H9 (cell line): ENCODE data around the gene ALDH5A1. TPM values are rescaled to one million over a fixed set of nuclear protein-coding genes. Genes with fewer than 3 reads are reported as not detected.

Experiments used
- DNase-seq: peaks from one replicate; pipeline ENCODE4 v3.0.0-alpha.2; 2017
- H2AFZ ChIP-seq: one replicate; pipeline ENCODE4 v1.6.1; 2013; ENCODE audit warnings: mild to moderate bottlenecking, low read length, control low read depth, moderate library complexity
- H2AK5ac ChIP-seq: 2 replicates; pipeline ENCODE4 v1.6.1; 2013; ENCODE audit warnings: low read length, control low read depth, mixed read lengths; ENCODE audit not compliant: insufficient read length
- H2BK120ac ChIP-seq: one replicate; pipeline ENCODE4 v1.6.1; 2013; ENCODE audit warnings: low read depth, mild to moderate bottlenecking, low read length, control low read depth, inconsistent platforms; ENCODE audit not compliant: poor library complexity, severe bottlenecking
- H2BK12ac ChIP-seq: 2 replicates; pipeline ENCODE4 v1.6.1; 2013; ENCODE audit warnings: low read length, control low read depth, mixed read lengths, low read depth; ENCODE audit not compliant: insufficient read length
- H2BK15ac ChIP-seq: 2 replicates; pipeline ENCODE4 v1.6.1; 2013; ENCODE audit warnings: low read depth, low read length, control low read depth
- H2BK20ac ChIP-seq: one replicate; pipeline ENCODE4 v1.6.1; 2013; ENCODE audit warnings: low read depth, mild to moderate bottlenecking, low read length, control low read depth, inconsistent platforms; ENCODE audit not compliant: poor library complexity, severe bottlenecking
- H2BK5ac ChIP-seq: 2 replicates; pipeline ENCODE4 v1.6.1; 2013; ENCODE audit warnings: low read length, control low read depth, mixed read lengths; ENCODE audit not compliant: insufficient read length
- H3K14ac ChIP-seq: 2 replicates; pipeline ENCODE4 v1.6.1; 2013; ENCODE audit warnings: low read length, control low read depth; ENCODE audit not compliant: insufficient read depth
- H3K18ac ChIP-seq: 2 replicates; pipeline ENCODE4 v1.6.1; 2013; ENCODE audit warnings: low read depth, mild to moderate bottlenecking, mixed read lengths, low read length, control low read depth; ENCODE audit not compliant: insufficient read length
- H3K23ac ChIP-seq: 2 replicates; pipeline ENCODE4 v1.6.1; 2013; ENCODE audit warnings: low read length, control low read depth, mixed read lengths, low read depth; ENCODE audit not compliant: insufficient read length
- H3K23me2 ChIP-seq: 2 replicates; pipeline ENCODE4 v1.6.1; 2013; ENCODE audit warnings: low read depth, mild to moderate bottlenecking, mixed read lengths, low read length, control low read depth; ENCODE audit not compliant: insufficient read length, poor library complexity, severe bottlenecking
- H3K27ac ChIP-seq: 2 replicates; pipeline ENCODE4 v1.5.1; 2013; ENCODE audit warnings: low read length, control low read depth, mixed read lengths, low read depth; ENCODE audit not compliant: insufficient read length
- H3K27me3 ChIP-seq: 2 replicates; pipeline ENCODE4 v1.6.1; 2013; ENCODE audit warnings: low read length, control low read depth, inconsistent platforms; ENCODE audit not compliant: insufficient read depth
- H3K4ac ChIP-seq: 2 replicates; pipeline ENCODE4 v1.6.1; 2013; ENCODE audit warnings: low read depth, mild to moderate bottlenecking, control low read depth, inconsistent platforms, low read length, moderate library complexity
- H3K4me1 ChIP-seq: 2 replicates; pipeline ENCODE4 v1.6.1; 2013; ENCODE audit warnings: low read length, control low read depth, inconsistent platforms; ENCODE audit not compliant: insufficient read depth
- H3K4me2 ChIP-seq: 2 replicates; pipeline ENCODE4 v1.6.1; 2013; ENCODE audit warnings: low read length, control low read depth, mixed read lengths; ENCODE audit not compliant: insufficient read length, insufficient read depth
- H3K56ac ChIP-seq: 2 replicates; pipeline ENCODE4 v1.6.1; 2013; ENCODE audit warnings: low read depth, mild to moderate bottlenecking, mixed read lengths, low read length, control low read depth; ENCODE audit not compliant: insufficient read length
- H3K79me1 ChIP-seq: 2 replicates; pipeline ENCODE4 v1.6.1; 2013; ENCODE audit warnings: low read depth, mild to moderate bottlenecking, moderate library complexity, low read length, control low read depth, inconsistent platforms; ENCODE audit not compliant: insufficient read depth, poor library complexity, severe bottlenecking
- H3K79me2 ChIP-seq: 2 replicates; pipeline ENCODE4 v1.6.1; 2013; ENCODE audit warnings: low read length, control low read depth, inconsistent platforms; ENCODE audit not compliant: insufficient read depth
- H3K9ac ChIP-seq: 2 replicates; pipeline ENCODE4 v1.6.1; 2013; ENCODE audit warnings: low read length, control low read depth, mixed read lengths; ENCODE audit not compliant: insufficient read length; ENCODE audit errors: extremely low read depth
- H3K9me3 ChIP-seq: one replicate; pipeline ENCODE4 v1.6.1; 2013; ENCODE audit warnings: low read depth, low read length, inconsistent platforms; ENCODE audit not compliant: control insufficient read depth
- H3T11ph ChIP-seq: one replicate; pipeline ENCODE4 v1.6.1; 2013; ENCODE audit warnings: mild to moderate bottlenecking, low read length, control low read depth, inconsistent platforms
- H4K20me1 ChIP-seq: one replicate; pipeline ENCODE4 v1.6.1; 2013; ENCODE audit not compliant: control insufficient read depth, insufficient read length, insufficient read depth
- H4K5ac ChIP-seq: 2 replicates; pipeline ENCODE4 v1.6.1; 2013; ENCODE audit warnings: low read depth, mild to moderate bottlenecking, mixed read lengths, low read length, control low read depth; ENCODE audit not compliant: insufficient read length
- H4K8ac ChIP-seq: replicated peaks from 2 replicates; pipeline ENCODE4 v1.6.1; 2013; ENCODE audit warnings: low read length, control low read depth, mixed read lengths, low read depth; ENCODE audit not compliant: insufficient read length
- H4K91ac ChIP-seq: 2 replicates; pipeline ENCODE4 v1.6.1; 2013; ENCODE audit warnings: low read depth, mild to moderate bottlenecking, moderate library complexity, mixed read lengths, low read length, control low read depth; ENCODE audit not compliant: insufficient read length
- H3K27ac Mint-ChIP-seq, 3 experiments: 2 replicates in 2 of 3; 3 replicates in 1 of 3; pipeline ENCODE4 v1.8.0; 2020 to 2021; ENCODE audit warnings: mixed read lengths in 3 of 3, mild to moderate bottlenecking in 1 of 3, moderate library complexity in 1 of 3
- H3K27me3 Mint-ChIP-seq: 2 replicates; pipeline ENCODE4 v1.8.0; 2021; ENCODE audit warnings: low read depth, mild to moderate bottlenecking, moderate library complexity, mixed read lengths
- H3K36me3 Mint-ChIP-seq, 3 experiments: 2 replicates in 2 of 3; 3 replicates in 1 of 3; pipeline ENCODE4 v1.8.0; 2020 to 2021; ENCODE audit warnings: low read depth in 3 of 3, mixed read lengths in 3 of 3; ENCODE audit not compliant: insufficient read depth in 1 of 3
- H3K4me1 Mint-ChIP-seq, 2 experiments: 2 replicates each; pipeline ENCODE4 v1.8.0; 2020; ENCODE audit warnings: mixed read lengths in 2 of 2
- H3K4me3 Mint-ChIP-seq, 2 experiments: 2 replicates in 1 of 2; 3 replicates in 1 of 2; pipeline ENCODE4 v1.8.0; 2020 to 2021; ENCODE audit warnings: mild to moderate bottlenecking in 2 of 2, mixed read lengths in 2 of 2, moderate library complexity in 1 of 2
- H3K9me3 Mint-ChIP-seq, 2 experiments: 2 replicates in 1 of 2; 3 replicates in 1 of 2; pipeline ENCODE4 v1.8.0; 2020; ENCODE audit warnings: mild to moderate bottlenecking in 2 of 2, mixed read lengths in 2 of 2, moderate library complexity in 1 of 2
- CTCF ChIP-seq: fragments of 200-600 bp; sonication (generic); conservative IDR thresholded peaks from 3 replicates; pipeline ENCODE4 v1.8.0; 2021; ENCODE audit warnings: antibody characterized with exemption, mild to moderate bottlenecking
- WGBS: extraction: QIAGEN DNeasy Blood & Tissue Kit; methylation state at CpG from one replicate; pipeline ENCODE4 v1.1.7; 2013; ENCODE audit warnings: missing lambda C conversion rate, low lambda C conversion rate, mixed read lengths; ENCODE audit not compliant: insufficient read length; ENCODE audit errors: extremely low coverage; 5-methylcytosine and 5-hydroxymethylcytosine counted together
- total RNA-seq: library from RNA; stranded (reverse); gene quantifications from 2 replicates; pipeline ENCODE4 v1.2.1, GENCODE V29; 2021

The ALDH5A1 gene
- total RNA-seq, 1 experiment from 2014 or later = 5.4 TPM

GRCh38 chr6:24571361-24571760, 76.6 kb downstream of the ALDH5A1 start:
- no peak overlapping the region for H3K14ac ChIP-seq
- no peak overlapping the region for H4K8ac ChIP-seq
- no peak overlapping the region for H3K18ac ChIP-seq
- no peak overlapping the region for H2BK20ac ChIP-seq
- TF ChIP-seq CTCF = no peak
- no peak overlapping the region for H3K27ac ChIP-seq
- H3K23me2 ChIP-seq = no peaks in the 10 kb centered on the region
- H3K23ac ChIP-seq = no peak overlapping the region
- 100% methylated on average over 2 of the region's 6 CpGs for WGBS
- H2AK5ac ChIP-seq = no peak overlapping the region
- no peak overlapping the region for H2BK120ac ChIP-seq
- no peak overlapping the region for H4K91ac ChIP-seq
- Mint-ChIP-seq H3K9me3 (no peaks in the 10 kb centered on the region), H3K4me1 (peaks cover 4 to 5% of the 10 kb centered on the region in 2 experiments), H3K36me3 (no peaks in the 10 kb centered on the region), H3K4me3 (no peak overlapping the region), H3K27me3 (peaks cover 17% of the 10 kb centered on the region), H3K27ac (no peak overlapping the region; a peak in 1 of 7 replicates)
- no peak overlapping the region for H2BK12ac ChIP-seq
- no peak overlapping the region for H4K5ac ChIP-seq
- H3T11ph ChIP-seq = no peak overlapping the region
- no peak overlapping the region for H3K56ac ChIP-seq
- H3K4me2 ChIP-seq = no peak overlapping the region
- no peaks in the 10 kb centered on the region for H3K4me1 ChIP-seq
- no peaks in the 10 kb centered on the region for H3K27me3 ChIP-seq
- H2AFZ ChIP-seq = no peak overlapping the region
- H3K9me3 ChIP-seq = no peaks in the 10 kb centered on the region
- H4K20me1 ChIP-seq = no peaks in the 10 kb centered on the region
- no peaks in the 10 kb centered on the region for H3K79me1 ChIP-seq
- no peak overlapping the region for H2BK15ac ChIP-seq
- H3K9ac ChIP-seq = no peak overlapping the region
- no peak overlapping the region for H3K4ac ChIP-seq
- H3K79me2 ChIP-seq = no peaks in the 10 kb centered on the region
- H2BK5ac ChIP-seq = no peak overlapping the region
- no peak for DNase-seq
